ENCODE data around the gene SNX2. TPM values are rescaled to one million over a fixed set of nuclear protein-coding genes. Genes with fewer than 3 reads are reported as not detected.

Gene SNX2
- total RNA-seq, 1 donor from 2014 or later, result 53.8 TPM

- DNase-seq (ENCODE audit: low spot score), result no peak
- Mint-ChIP-seq H3K4me1 (ENCODE audit: low read depth) (peaks cover 34% of the 10 kb centered on the region), H3K27me3 (ENCODE audit: low read depth) (no peaks in the 10 kb centered on the region), H3K4me3 (ENCODE audit: unreplicated experiment) (no peak overlapping the region), H3K36me3 (ENCODE audit: low read depth) (no peaks in the 10 kb centered on the region), H3K27ac (ENCODE audit: unreplicated experiment) (no peak overlapping the region), H3K9me3 (ENCODE audit: low read depth) (no peaks in the 10 kb centered on the region)
- TF ChIP-seq, protein P1, sequence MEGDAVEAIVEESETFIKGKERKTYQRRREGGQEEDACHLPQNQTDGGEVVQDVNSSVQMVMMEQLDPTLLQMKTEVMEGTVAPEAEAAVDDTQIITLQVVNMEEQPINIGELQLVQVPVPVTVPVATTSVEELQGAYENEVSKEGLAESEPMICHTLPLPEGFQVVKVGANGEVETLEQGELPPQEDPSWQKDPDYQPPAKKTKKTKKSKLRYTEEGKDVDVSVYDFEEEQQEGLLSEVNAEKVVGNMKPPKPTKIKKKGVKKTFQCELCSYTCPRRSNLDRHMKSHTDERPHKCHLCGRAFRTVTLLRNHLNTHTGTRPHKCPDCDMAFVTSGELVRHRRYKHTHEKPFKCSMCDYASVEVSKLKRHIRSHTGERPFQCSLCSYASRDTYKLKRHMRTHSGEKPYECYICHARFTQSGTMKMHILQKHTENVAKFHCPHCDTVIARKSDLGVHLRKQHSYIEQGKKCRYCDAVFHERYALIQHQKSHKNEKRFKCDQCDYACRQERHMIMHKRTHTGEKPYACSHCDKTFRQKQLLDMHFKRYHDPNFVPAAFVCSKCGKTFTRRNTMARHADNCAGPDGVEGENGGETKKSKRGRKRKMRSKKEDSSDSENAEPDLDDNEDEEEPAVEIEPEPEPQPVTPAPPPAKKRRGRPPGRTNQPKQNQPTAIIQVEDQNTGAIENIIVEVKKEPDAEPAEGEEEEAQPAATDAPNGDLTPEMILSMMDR (IDR thresholded peaks at IDR 0.05), result no peak
Observed at GRCh38 chr5:122772446-122772845, 2.4 kb upstream of the SNX2 start.

GRCh38 chr5:122773619-122774018, 1.3 kb upstream of the SNX2 start:
- H3K9me3 Mint-ChIP-seq (ENCODE audit: low read depth), result no peaks in the 10 kb centered on the region
- H3K27ac Mint-ChIP-seq (ENCODE audit: unreplicated experiment), result no peak overlapping the region
- H3K4me1 Mint-ChIP-seq (ENCODE audit: low read depth), result peaks cover 41% of the 10 kb centered on the region
- H3K27me3 Mint-ChIP-seq (ENCODE audit: low read depth), result no peaks in the 10 kb centered on the region
- no peak overlapping the region for H3K4me3 Mint-ChIP-seq (ENCODE audit: unreplicated experiment)
- no peak for DNase-seq (ENCODE audit: low spot score)
- H3K36me3 Mint-ChIP-seq (ENCODE audit: low read depth), result no peaks in the 10 kb centered on the region
- TF ChIP-seq, protein P1 (IDR thresholded peaks at IDR 0.05), result no peak

DNA sequence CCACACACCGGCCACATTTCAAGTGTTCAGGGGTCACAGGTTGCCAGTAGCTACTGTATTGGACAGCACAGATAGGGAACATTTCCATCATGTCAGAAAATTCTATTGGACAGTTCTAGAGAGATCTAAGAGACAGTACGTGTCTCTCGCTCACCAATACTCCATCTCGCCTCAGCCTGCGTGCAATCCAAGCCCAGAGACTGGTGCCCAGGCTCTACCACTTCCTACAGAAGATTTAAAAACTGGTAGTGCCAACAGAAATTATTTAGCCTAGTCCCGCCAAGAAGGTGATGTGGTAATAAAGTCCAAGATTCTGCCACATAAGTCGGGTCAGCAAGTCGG, 390 bp upstream of the SNX2 start:
- no peaks in the 10 kb centered on the region for H3K36me3 Mint-ChIP-seq (ENCODE audit: low read depth)
- peak overlapping the region; percentile 94 for H3K4me3 Mint-ChIP-seq (ENCODE audit: unreplicated experiment)
- no peaks in the 10 kb centered on the region for H3K9me3 Mint-ChIP-seq (ENCODE audit: low read depth)
- H3K27me3 Mint-ChIP-seq (ENCODE audit: low read depth), result no peaks in the 10 kb centered on the region
- H3K27ac Mint-ChIP-seq (ENCODE audit: unreplicated experiment), result peak overlapping the region; percentile 88
- TF ChIP-seq, protein P1 (IDR thresholded peaks at IDR 0.05), result no peak
- H3K4me1 Mint-ChIP-seq (ENCODE audit: low read depth), result peaks cover 41% of the 10 kb centered on the region
- DNase-seq (ENCODE audit: low spot score), result no peak

DNA sequence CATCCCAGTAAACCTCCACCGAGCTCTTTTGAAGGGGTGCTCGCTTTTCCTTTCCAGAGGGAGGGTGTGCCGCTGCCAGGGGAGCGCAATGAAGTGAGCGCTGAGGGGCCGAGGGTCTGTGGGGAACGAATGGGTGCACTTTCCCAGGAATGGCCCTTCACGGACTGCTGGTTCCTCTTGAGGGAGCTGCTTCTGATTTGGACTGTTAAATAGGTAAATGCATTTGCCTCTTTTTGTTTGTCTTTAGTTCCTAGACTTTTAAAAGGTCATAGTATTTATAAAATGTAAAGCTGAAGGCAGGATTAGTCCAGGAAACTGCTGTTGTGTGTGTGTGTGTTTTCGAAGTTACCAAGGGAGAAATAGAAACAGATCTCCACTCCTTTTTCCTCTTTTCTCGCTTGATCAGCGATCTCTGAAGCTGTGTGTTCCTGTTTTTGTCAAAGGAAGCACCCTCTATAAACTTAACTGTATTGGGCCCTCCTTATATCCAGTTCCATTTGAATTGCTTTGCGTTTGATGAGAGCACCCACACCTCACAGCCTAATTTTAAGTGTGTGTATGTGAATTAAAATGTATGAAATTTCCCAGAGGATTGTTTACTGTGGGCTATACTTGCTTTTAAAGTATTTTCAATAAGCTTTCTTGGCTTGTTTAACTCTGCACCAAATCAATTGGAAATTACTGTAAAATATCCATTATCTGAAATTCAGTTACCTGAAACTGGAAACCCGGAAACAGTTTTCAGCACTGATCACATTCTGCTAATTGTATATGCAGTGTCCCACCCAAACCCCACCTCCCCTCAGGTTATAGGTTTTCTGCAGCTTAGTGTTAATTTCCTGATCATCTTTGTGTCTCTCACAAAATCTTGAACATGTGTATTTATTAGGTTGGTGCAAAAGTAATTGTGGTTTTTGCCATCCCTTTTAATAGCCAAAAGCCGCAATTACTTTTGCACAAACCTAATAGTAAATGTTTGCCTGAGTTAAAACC, 966 bp downstream of the SNX2 start:
- TF ChIP-seq, protein P1 (IDR thresholded peaks at IDR 0.05), result no peak
- Mint-ChIP-seq H3K27ac (ENCODE audit: unreplicated experiment) (peak overlapping the region; percentile 95), H3K9me3 (ENCODE audit: low read depth) (no peaks in the 10 kb centered on the region), H3K4me1 (ENCODE audit: low read depth) (peaks cover 41% of the 10 kb centered on the region), H3K27me3 (ENCODE audit: low read depth) (no peaks in the 10 kb centered on the region), H3K36me3 (ENCODE audit: low read depth) (no peaks in the 10 kb centered on the region), H3K4me3 (ENCODE audit: unreplicated experiment) (peak overlapping the region; percentile 94)
- DNase-seq (ENCODE audit: low spot score), result no peak

GRCh38 chr5:122778157-122778556, 3.3 kb downstream of the SNX2 start:
- Mint-ChIP-seq H3K4me1 (ENCODE audit: low read depth) (peaks cover 38% of the 10 kb centered on the region), H3K4me3 (ENCODE audit: unreplicated experiment) (no peak overlapping the region), H3K9me3 (ENCODE audit: low read depth) (no peaks in the 10 kb centered on the region), H3K36me3 (ENCODE audit: low read depth) (no peaks in the 10 kb centered on the region), H3K27ac (ENCODE audit: unreplicated experiment) (no peak overlapping the region), H3K27me3 (ENCODE audit: low read depth) (no peaks in the 10 kb centered on the region)
- no peak for DNase-seq (ENCODE audit: low spot score)
- TF ChIP-seq, protein P1 (IDR thresholded peaks at IDR 0.05), result no peak

All from chondrocyte (in vitro differentiated cells).